ENCODE data around the gene ADI1.

GRCh38 chr2:3462493-3463104 lies 56.7 kb downstream of the ADI1 start:
- no peak for TF ChIP-seq SUZ12 (IDR thresholded peaks at IDR 0.05)
- no peak for TF ChIP-seq BHLHE40 (IDR thresholded peaks at IDR 0.05; ENCODE audit: borderline replicate concordance)
- no peak for TF ChIP-seq FOXM1 (IDR thresholded peaks at IDR 0.05; ENCODE audit: borderline replicate concordance)
- no peak for TF ChIP-seq NFRKB (IDR thresholded peaks at IDR 0.05)
- no peak for TF ChIP-seq SP1 (IDR thresholded peaks at IDR 0.05)
- TF ChIP-seq ZNF384 (IDR thresholded peaks at IDR 0.05) = no peak
- no peak for TF ChIP-seq HDGF (IDR thresholded peaks at IDR 0.05; ENCODE audit: borderline replicate concordance)
- no peak for TF ChIP-seq TARDBP (IDR thresholded peaks at IDR 0.05)
